IPS-18c (cell line): Measurements from ENCODE around the gene RAB3B.

Experiments
- H3K4me3 ChIP-seq: 2 replicates; pipeline ENCODE4 v1.7.0; 2013; ENCODE audit warnings: low read depth, mild to moderate bottlenecking, low read length, moderate library complexity; ENCODE audit not compliant: insufficient read depth
- H3K9me3 ChIP-seq: one replicate; pipeline ENCODE4 v1.6.1; 2013; ENCODE audit warnings: mild to moderate bottlenecking, low read length, moderate library complexity; ENCODE audit not compliant: control insufficient read depth, insufficient read depth

RAB3B gene

DNA sequence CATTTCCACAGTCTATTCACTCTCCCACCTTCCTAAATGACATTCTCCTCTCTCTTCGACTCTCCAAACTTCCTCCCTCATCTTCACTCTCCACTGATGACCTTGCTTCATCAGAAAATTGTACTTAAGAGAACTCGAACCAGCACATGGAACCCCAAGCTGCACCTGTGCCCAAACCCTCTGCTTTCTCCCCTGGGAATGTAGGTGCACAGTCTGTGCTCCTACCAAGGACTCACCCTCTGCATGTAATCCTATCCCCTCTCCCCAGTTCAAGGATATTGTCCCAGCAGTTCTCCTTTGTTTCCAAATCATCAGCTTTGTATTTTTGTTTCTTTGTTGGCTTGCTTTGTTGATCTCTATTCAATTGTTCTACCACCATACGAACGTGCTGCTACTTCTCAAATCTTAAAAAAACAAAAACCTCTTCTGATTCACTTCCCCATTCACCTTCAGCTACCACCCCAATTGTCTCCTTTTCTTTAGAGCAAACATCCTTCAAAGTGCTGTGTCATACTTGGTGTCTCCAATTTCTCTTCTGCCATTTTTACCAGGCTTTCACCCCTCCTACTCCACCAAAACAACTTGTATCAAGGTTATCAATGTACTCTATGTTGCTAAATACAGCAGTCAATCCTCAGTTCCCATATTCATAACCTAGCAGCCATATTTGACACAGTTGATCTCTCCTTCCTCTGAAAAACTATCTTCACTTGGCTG is 26.8 kb downstream of the RAB3B start:
- Histone ChIP-seq H3K9me3 (no peaks in the 10 kb centered on the region), H3K4me3 (no peak overlapping the region)

GRCh38 chr1:51962486-51963356 is 27.8 kb downstream of the RAB3B start:
- H3K4me3 ChIP-seq = no peak overlapping the region
- no peaks in the 10 kb centered on the region for H3K9me3 ChIP-seq

DNA sequence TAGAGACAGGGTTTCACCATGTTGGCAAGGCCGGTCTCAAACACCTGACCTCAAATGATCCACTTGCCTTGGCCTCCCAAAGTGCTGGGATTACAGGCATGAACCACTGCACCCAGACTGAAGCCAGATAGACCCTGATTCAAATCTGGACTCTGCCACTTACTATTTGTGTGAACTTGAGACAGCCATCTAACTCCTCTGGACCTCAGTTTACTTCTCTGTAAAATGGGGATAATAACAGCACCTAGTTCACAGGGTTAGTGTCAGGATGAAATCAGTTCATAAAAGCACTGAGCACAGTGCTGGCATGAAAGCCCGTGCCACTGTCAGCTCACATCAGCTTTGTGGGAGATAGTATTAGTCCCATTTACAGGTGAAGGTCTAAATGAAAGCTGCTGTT is 28.5 kb downstream of the RAB3B start:
- no peaks in the 10 kb centered on the region for H3K9me3 ChIP-seq
- H3K4me3 ChIP-seq = no peak overlapping the region

DNA sequence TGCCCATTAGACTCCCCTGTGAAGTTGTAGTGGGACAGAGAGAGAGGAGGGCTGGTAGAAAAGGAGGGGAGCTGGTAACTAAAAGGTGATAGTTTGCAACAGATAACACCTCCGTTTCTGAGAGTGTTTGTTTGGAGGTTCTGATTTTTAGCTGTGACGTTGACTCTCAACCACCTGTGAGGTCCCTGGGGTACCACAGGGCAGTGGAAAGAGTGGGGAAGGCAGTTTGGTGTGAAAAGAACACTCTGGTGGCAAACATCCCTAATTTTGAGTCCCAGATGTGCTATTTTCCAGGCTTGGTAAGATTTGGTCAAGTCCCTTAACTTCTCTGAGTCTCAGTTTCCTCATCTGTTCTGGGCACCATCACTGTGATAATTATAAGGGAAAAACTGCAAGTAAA is 29.3 kb downstream of the RAB3B start:
- Histone ChIP-seq H3K4me3 (no peak overlapping the region), H3K9me3 (no peaks in the 10 kb centered on the region)

- no peak overlapping the region for H3K4me3 ChIP-seq
- no peaks in the 10 kb centered on the region for H3K9me3 ChIP-seq
Observed at GRCh38 chr1:51960262-51960661, 30.2 kb downstream of the RAB3B start.

GRCh38 chr1:51958824-51959223 is 31.7 kb downstream of the RAB3B start:
- H3K9me3 ChIP-seq = no peaks in the 10 kb centered on the region
- no peak overlapping the region for H3K4me3 ChIP-seq

DNA sequence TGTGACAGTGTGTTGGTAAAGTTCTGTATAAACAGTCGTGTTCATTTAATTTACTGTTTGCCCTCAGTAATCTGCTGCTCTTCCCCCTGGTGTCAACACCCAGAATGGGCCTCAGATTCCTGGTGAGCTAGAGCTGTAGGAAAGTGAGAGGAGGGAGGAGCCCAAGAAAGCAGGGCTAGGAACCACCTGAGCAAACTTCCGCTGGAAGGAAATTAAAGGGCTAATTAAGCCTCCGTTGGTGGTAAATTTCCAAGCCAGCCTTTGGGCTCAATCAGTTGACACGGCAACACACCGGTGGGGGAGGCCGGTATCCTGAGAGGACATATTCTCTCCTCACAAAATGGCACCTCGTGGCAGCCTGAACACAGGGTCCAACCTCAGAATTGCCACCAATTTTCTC is 32.9 kb downstream of the RAB3B start:
- Histone ChIP-seq H3K9me3 (no peaks in the 10 kb centered on the region), H3K4me3 (no peak overlapping the region)

DNA sequence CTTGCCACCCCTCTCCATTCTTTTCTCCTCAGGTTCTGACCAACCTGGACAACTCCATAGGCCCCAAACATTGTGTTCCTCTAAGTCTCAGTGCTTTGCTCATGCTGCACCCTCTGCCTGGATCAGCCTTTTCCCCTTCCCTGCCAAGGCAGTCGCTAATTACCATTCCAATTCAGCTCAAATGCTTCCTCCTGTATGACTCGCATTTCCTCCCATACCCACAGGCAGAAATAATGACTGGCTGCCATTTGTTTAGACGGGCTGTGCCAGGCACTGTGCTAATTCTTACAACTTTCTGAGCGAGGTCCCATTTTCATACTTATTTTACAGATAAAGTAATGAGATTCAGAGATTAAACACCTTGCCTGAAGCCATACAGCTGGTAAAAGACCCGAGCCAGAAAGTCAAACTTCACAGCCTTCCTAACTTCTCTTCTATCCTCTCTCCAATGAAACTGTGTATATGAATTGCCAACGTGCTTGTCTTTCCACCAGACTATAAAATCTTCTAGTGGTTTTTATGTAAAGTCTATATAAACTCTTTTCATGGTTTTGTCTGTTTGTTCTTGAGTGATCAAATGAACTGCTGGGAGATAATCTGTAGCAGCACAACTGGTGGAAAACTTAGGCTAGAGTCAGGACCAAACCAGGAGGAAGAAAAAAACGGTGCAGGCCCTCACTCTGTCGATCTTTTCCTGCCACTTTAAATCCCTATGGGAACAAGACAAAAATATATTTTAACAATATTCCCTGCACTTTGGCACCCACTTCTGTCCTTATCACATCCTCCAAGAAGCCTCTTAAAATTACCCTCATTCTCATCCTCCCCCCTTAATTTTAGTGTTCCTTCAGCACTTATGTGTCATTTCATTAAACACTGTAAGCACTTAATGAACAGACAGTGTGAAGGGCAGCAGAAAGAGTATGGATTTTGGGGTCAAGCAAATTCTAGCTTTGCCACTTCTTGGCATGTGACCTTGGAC is 33.7 kb downstream of the RAB3B start:
- no peak overlapping the region; the same call in 1 of the 2 replicates for H3K4me3 ChIP-seq
- no peaks in the 10 kb centered on the region for H3K9me3 ChIP-seq

DNA sequence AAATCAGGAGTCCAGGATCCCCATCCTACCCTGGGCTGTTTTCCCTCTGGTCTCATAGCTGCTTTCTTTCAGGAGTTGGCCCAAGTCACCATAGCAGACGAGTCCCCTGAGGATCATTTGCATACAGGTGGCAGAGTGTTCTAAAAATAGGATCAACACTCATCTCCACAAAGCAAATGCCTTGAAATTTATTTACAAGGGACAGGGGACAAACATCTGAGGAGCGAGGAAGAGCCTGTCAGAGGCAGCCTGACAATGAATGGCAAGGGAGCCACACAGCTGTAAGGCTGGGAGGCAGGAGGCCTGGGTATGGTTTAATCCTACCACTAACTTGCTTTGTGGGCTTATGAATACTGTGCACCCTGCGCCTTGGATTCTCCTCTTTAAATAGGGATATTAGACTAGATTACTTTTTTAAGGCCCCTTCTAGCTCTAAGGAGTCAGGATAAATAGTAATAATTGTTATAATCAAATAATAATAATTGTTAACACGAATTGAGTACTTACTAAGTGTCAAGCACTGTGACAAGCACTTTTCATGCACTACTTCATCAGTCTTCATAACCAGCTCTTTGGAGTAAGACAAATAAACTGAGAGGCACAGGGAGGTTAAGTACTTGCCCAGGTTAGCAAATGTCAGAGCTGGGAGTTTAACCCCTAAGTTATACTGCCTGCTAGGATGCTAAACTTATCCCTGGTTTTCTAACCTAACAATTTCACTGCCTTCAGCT is 34.5 kb downstream of the RAB3B start:
- no peak overlapping the region for H3K4me3 ChIP-seq
- no peaks in the 10 kb centered on the region for H3K9me3 ChIP-seq

- H3K4me3 ChIP-seq = no peak overlapping the region
- peaks cover 2% of the 10 kb centered on the region for H3K9me3 ChIP-seq
Observed at GRCh38 chr1:51954783-51955182, 35.7 kb downstream of the RAB3B start.

GRCh38 chr1:51953079-51953478 is 37.4 kb downstream of the RAB3B start:
- H3K9me3 ChIP-seq = peaks cover 2% of the 10 kb centered on the region
- no peak overlapping the region for H3K4me3 ChIP-seq

DNA sequence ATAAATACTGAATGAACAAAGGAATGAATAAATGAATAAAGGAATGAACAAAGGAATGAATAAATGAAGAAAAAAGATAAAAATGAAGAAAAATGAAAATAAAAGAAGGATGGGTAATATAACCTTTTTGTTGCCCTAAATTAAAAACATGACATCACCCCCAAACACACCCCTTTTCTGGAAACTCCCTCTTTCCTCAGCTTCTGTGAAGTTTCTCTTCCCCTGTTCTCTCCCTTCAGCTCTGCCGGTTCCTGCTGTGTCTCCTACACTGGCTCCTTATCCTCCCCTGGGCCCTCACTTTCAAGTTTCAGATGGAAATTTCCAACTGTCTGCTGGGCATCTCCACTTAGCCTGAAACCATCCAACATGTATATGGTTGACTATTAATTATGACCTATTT is 37.9 kb downstream of the RAB3B start:
- Histone ChIP-seq H3K4me3 (no peak overlapping the region), H3K9me3 (peaks cover 2% of the 10 kb centered on the region)

- Histone ChIP-seq H3K9me3 (peaks cover 2% of the 10 kb centered on the region), H3K4me3 (no peak overlapping the region)
Observed at GRCh38 chr1:51950701-51951100, 39.8 kb downstream of the RAB3B start.

- no peak overlapping the region for H3K4me3 ChIP-seq
- H3K9me3 ChIP-seq = peaks cover 2% of the 10 kb centered on the region
Observed at GRCh38 chr1:51949014-51949702, 41.3 kb downstream of the RAB3B start.

DNA sequence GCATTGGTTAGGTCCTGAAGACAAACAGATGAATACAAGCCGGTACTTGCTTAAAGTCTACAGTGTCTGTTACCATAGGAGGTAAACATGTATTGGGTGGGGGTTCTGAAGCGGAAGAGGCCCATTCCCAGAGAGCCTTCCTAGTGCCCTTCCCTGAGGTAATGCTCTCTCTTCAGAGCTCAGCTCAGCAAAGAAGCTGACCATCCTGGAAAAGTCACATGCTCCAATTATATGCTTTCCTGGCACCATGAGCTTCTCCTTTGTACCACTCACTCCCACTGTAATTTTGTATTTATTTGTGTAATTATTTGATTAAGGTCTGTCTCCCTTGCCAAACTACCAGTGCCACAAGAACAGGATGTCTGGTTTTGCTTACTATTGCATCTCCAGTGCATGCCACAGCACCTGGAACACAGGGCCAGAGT is 42.0 kb downstream of the RAB3B start:
- Histone ChIP-seq H3K4me3 (no peak overlapping the region), H3K9me3 (peaks cover 2% of the 10 kb centered on the region)

- peaks cover 2% of the 10 kb centered on the region for H3K9me3 ChIP-seq
- H3K4me3 ChIP-seq = no peak overlapping the region
Observed at GRCh38 chr1:51946300-51946699, 44.2 kb downstream of the RAB3B start.
